HFF-Myc (cell line): Measurements from ENCODE around the gene DCD.

Experiments
- DNase-seq: peaks from one replicate; pipeline ENCODE4 v3.0.0-alpha.2; 2011; ENCODE audit warnings: low read depth; ENCODE audit errors: extremely low read depth
- H3K4me3 ChIP-seq: replicated peaks from 2 replicates; pipeline ENCODE4 v1.5.1; 2011; ENCODE audit warnings: low read depth, mild to moderate bottlenecking, control low read depth, low read length
- CTCF ChIP-seq: IDR thresholded peaks from 2 replicates; pipeline ENCODE4 v1.5.1; 2012; ENCODE audit warnings: mild to moderate bottlenecking, low read depth, low read length, control low read depth; ENCODE audit errors: missing control alignments

The DCD gene

GRCh38 chr12:54684636-54685630 is 36.8 kb upstream of the DCD start:
- no peak for TF ChIP-seq CTCF
- DNase-seq, result no peak
- no peak overlapping the region for H3K4me3 ChIP-seq

GRCh38 chr12:54683398-54683797 is 35.2 kb upstream of the DCD start:
- TF ChIP-seq CTCF, result no peak
- DNase-seq, result no peak
- H3K4me3 ChIP-seq, result no peak overlapping the region

- H3K4me3 ChIP-seq, result no peak overlapping the region
- no peak for TF ChIP-seq CTCF
These were observed 34.5 kb upstream of the DCD start for GRCh38 chr12:54682674-54683073.

GRCh38 chr12:54680374-54680773 is 32.2 kb upstream of the DCD start:
- TF ChIP-seq CTCF, result peak; percentile 50
- DNase-seq, result peak; percentile 7
- no peak overlapping the region for H3K4me3 ChIP-seq

More at GRCh38 chr12:54682674-54683073, 34.5 kb upstream of the DCD start:
- DNase-seq, result no peak

- DNase-seq, result no peak
- TF ChIP-seq CTCF, result no peak
- H3K4me3 ChIP-seq, result no peak overlapping the region
These were observed 30.0 kb upstream of the DCD start for GRCh38 chr12:54678131-54678530.

GRCh38 chr12:54667945-54668344 is 19.8 kb upstream of the DCD start:
- H3K4me3 ChIP-seq, result no peak overlapping the region
- TF ChIP-seq CTCF, result no peak
- DNase-seq, result no peak
